Measurements from ENCODE around the gene TOX4. TPM values are rescaled to one million over a fixed set of nuclear protein-coding genes. Genes with fewer than 3 reads are reported as not detected.

The TOX4 gene
- total and polyA plus RNA-seq, 2 of the 8 experiments (the other 6 are each of a cell fraction or from before 2014, with no cell fraction given), result 51.5 to 58.3 TPM

DNA sequence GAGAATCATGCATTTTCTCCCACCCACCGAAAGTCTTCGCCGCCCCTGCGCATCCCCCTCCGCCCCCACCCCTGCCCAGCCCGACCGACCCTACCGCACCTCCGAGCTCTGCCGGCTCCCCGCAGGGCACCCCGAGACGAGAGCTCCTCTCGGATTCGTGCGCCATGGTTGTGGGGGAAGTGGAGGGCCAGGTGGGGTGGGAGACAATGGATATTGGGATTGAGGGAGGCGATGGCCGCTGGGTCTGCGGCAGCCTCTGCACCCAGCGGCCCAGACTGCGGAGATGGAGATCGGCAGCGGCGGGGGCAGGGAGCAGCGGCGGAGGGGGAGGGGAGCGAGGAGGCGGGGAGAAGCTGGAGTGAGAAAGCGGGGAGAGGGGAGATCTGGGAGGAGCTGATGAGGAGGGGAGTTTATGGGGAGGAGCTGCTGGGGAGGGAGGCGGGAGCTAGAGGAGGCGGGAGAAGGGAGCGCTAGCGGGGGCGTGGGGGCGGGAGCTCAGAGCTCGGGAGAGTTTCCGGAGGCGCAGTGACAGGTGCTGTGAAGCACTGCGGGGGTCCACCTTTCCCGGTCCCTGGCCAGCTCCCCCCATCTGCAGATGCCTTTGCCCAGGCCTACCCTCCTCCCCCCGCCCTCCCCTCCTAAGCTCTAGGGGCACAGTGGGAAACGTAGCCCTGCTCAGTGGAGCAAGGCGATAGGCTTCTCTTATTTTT is 49.1 kb downstream of the TOX4 start, which contains the start of gene SALL2 (continued):
- TF ChIP-seq, protein P1, sequence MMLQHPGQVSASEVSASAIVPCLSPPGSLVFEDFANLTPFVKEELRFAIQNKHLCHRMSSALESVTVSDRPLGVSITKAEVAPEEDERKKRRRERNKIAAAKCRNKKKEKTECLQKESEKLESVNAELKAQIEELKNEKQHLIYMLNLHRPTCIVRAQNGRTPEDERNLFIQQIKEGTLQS (IDR thresholded peaks at IDR 0.05; ENCODE audit: insufficient read depth, low read depth, low read length), result no peak
- TF ChIP-seq, protein P2, sequence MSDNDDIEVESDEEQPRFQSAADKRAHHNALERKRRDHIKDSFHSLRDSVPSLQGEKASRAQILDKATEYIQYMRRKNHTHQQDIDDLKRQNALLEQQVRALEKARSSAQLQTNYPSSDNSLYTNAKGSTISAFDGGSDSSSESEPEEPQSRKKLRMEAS (IDR thresholded peaks at IDR 0.05), result peak; percentile 57
- TF ChIP-seq RBBP5 (IDR thresholded peaks at IDR 0.05; ENCODE audit: borderline replicate concordance, low read depth, low read length) (peak; percentile 51; the same call in 1 of the 2 replicates), KDM5A (IDR thresholded peaks at IDR 0.05; ENCODE audit: low read length) (no peak), POLR2AphosphoS5 (IDR thresholded peaks at IDR 0.05; ENCODE audit: low read depth, low read length) (peak; percentile 70), BCL11A (IDR thresholded peaks at IDR 0.05; ENCODE audit: low read depth in 2 of 2, low read length in 2 of 2) (no peak), TBP (IDR thresholded peaks at IDR 0.05; ENCODE audit: low read depth, low read length) (0 out of 2 replicates have a peak, but pooled peaks have one; percentile 47), HDAC6 (IDR thresholded peaks at IDR 0.05; ENCODE audit: low read depth, low read length) (no peak), SIRT6 (IDR thresholded peaks at IDR 0.05; ENCODE audit: low read length) (no peak), POLR2A (IDR thresholded peaks at IDR 0.05; ENCODE audit: control extremely low read depth in 1 of 2, low read depth in 2 of 2, low read length in 2 of 2) (peak; percentile 36 to 85), SIX5 (IDR thresholded peaks at IDR 0.05; ENCODE audit: low read depth, low read length) (no peak), SAP30 (IDR thresholded peaks at IDR 0.05; ENCODE audit: insufficient read depth, insufficient replicate concordance, low read length) (no peak)
- TF ChIP-seq, protein P3, sequence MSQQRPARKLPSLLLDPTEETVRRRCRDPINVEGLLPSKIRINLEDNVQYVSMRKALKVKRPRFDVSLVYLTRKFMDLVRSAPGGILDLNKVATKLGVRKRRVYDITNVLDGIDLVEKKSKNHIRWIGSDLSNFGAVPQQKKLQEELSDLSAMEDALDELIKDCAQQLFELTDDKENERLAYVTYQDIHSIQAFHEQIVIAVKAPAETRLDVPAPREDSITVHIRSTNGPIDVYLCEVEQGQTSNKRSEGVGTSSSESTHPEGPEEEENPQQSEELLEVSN (IDR thresholded peaks at IDR 0.05), result no peak
